Measurements from ENCODE around the gene AHSP.
"Not testable (repeated sequence)": the region's sequence is repeated elsewhere in the genome, so short reads cannot be mapped to it uniquely, and the experiment has no call there.

The AHSP gene

GRCh38 chr16:31517800-31518402, 9.8 kb upstream of the AHSP start:
- no peaks in the 10 kb centered on the region for H3K36me3 ChIP-seq (ENCODE audit: control insufficient read depth, insufficient read depth, low read length)
- H3K27ac ChIP-seq (ENCODE audit: low read depth, low read length), result no peak overlapping the region
- H3K27me3 ChIP-seq (ENCODE audit: control insufficient read depth, insufficient read depth, low read length), result no peaks in the 10 kb centered on the region
- peaks cover 8% of the 10 kb centered on the region; the same call in 1 of the 2 replicates for H3K4me1 ChIP-seq (ENCODE audit: control insufficient read depth, insufficient read depth, low read length)
- H3K9ac ChIP-seq (ENCODE audit: low read depth, low read length), result no peak overlapping the region
- H3K9me3 ChIP-seq (ENCODE audit: control insufficient read depth, insufficient read depth, low read length), result peaks cover 4% of the 10 kb centered on the region; the same call in 1 of the 2 replicates
- H3K4me3 ChIP-seq (ENCODE audit: low read depth, low read length), result no peak overlapping the region

- Histone ChIP-seq H3K9ac (ENCODE audit: low read depth, low read length) (no peak overlapping the region), H3K36me3 (ENCODE audit: control insufficient read depth, insufficient read depth, low read length) (no peaks in the 10 kb centered on the region), H3K4me3 (ENCODE audit: low read depth, low read length) (no peak overlapping the region), H3K9me3 (ENCODE audit: control insufficient read depth, insufficient read depth, low read length) (peaks cover 4% of the 10 kb centered on the region; the same call in 1 of the 2 replicates), H3K4me1 (ENCODE audit: control insufficient read depth, insufficient read depth, low read length) (peaks cover 8% of the 10 kb centered on the region; the same call in 1 of the 2 replicates), H3K27me3 (ENCODE audit: control insufficient read depth, insufficient read depth, low read length) (no peaks in the 10 kb centered on the region), H3K27ac (ENCODE audit: low read depth, low read length) (no peak overlapping the region)
Measured at GRCh38 chr16:31519759-31520431, 7.8 kb upstream of the AHSP start.

- Histone ChIP-seq H3K4me1 (ENCODE audit: control insufficient read depth, insufficient read depth, low read length) (peaks cover 6% of the 10 kb centered on the region; the same call in 1 of the 2 replicates), H3K36me3 (ENCODE audit: control insufficient read depth, insufficient read depth, low read length) (no peaks in the 10 kb centered on the region), H3K27ac (ENCODE audit: low read depth, low read length) (no peak overlapping the region), H3K9me3 (ENCODE audit: control insufficient read depth, insufficient read depth, low read length) (peaks cover 1% of the 10 kb centered on the region; the same call in 1 of the 2 replicates), H3K4me3 (ENCODE audit: low read depth, low read length) (no peak overlapping the region), H3K27me3 (ENCODE audit: control insufficient read depth, insufficient read depth, low read length) (no peaks in the 10 kb centered on the region), H3K9ac (ENCODE audit: low read depth, low read length) (no peak overlapping the region)
Measured at GRCh38 chr16:31521368-31521767, 6.3 kb upstream of the AHSP start.

- no peaks in the 10 kb centered on the region for H3K36me3 ChIP-seq (ENCODE audit: control insufficient read depth, insufficient read depth, low read length)
- H3K9me3 ChIP-seq (ENCODE audit: control insufficient read depth, insufficient read depth, low read length), result no peaks in the 10 kb centered on the region
- no peak overlapping the region for H3K9ac ChIP-seq (ENCODE audit: low read depth, low read length)
- H3K4me1 ChIP-seq (ENCODE audit: control insufficient read depth, insufficient read depth, low read length), result peaks cover 5% of the 10 kb centered on the region; the same call in 1 of the 2 replicates
- no peak overlapping the region for H3K4me3 ChIP-seq (ENCODE audit: low read depth, low read length)
- no peak overlapping the region for H3K27ac ChIP-seq (ENCODE audit: low read depth, low read length)
- H3K27me3 ChIP-seq (ENCODE audit: control insufficient read depth, insufficient read depth, low read length), result no peaks in the 10 kb centered on the region
Measured at GRCh38 chr16:31522071-31522470, 5.6 kb upstream of the AHSP start.

GRCh38 chr16:31523768-31524167, 3.9 kb upstream of the AHSP start:
- H3K27me3 ChIP-seq (ENCODE audit: control insufficient read depth, insufficient read depth, low read length), result peaks cover 14% of the 10 kb centered on the region

GRCh38 chr16:31525113-31525512, 2.6 kb upstream of the AHSP start:
- peaks cover 21% of the 10 kb centered on the region for H3K4me1 ChIP-seq (ENCODE audit: control insufficient read depth, insufficient read depth, low read length)
- H3K9me3 ChIP-seq (ENCODE audit: control insufficient read depth, insufficient read depth, low read length), result no peaks in the 10 kb centered on the region
- H3K27ac ChIP-seq (ENCODE audit: low read depth, low read length), result no peak overlapping the region
- H3K9ac ChIP-seq (ENCODE audit: low read depth, low read length), result no peak overlapping the region
- H3K4me3 ChIP-seq (ENCODE audit: low read depth, low read length), result no peak overlapping the region
- H3K27me3 ChIP-seq (ENCODE audit: control insufficient read depth, insufficient read depth, low read length), result peaks cover 25% of the 10 kb centered on the region
- H3K36me3 ChIP-seq (ENCODE audit: control insufficient read depth, insufficient read depth, low read length), result no peaks in the 10 kb centered on the region

More at GRCh38 chr16:31523768-31524167, 3.9 kb upstream of the AHSP start:
- not testable (repeated sequence) for H3K27ac ChIP-seq (ENCODE audit: low read depth, low read length); H3K36me3 ChIP-seq (ENCODE audit: control insufficient read depth, insufficient read depth, low read length); H3K9ac ChIP-seq (ENCODE audit: low read depth, low read length); H3K9me3 ChIP-seq (ENCODE audit: control insufficient read depth, insufficient read depth, low read length); H3K4me3 ChIP-seq (ENCODE audit: low read depth, low read length)
- peaks cover 20% of the 10 kb centered on the region for H3K4me1 ChIP-seq (ENCODE audit: control insufficient read depth, insufficient read depth, low read length)

- H3K9me3 ChIP-seq (ENCODE audit: control insufficient read depth, insufficient read depth, low read length), result no peaks in the 10 kb centered on the region
- peaks cover 35% of the 10 kb centered on the region for H3K27me3 ChIP-seq (ENCODE audit: control insufficient read depth, insufficient read depth, low read length)
- peak overlapping the region; percentile 61 for H3K4me3 ChIP-seq (ENCODE audit: low read depth, low read length)
- H3K36me3 ChIP-seq (ENCODE audit: control insufficient read depth, insufficient read depth, low read length), result no peaks in the 10 kb centered on the region
- peaks cover 24% of the 10 kb centered on the region for H3K4me1 ChIP-seq (ENCODE audit: control insufficient read depth, insufficient read depth, low read length)
- no peak overlapping the region for H3K9ac ChIP-seq (ENCODE audit: low read depth, low read length)
- H3K27ac ChIP-seq (ENCODE audit: low read depth, low read length), result no peak overlapping the region
Measured at GRCh38 chr16:31528523-31529107, 915 bp downstream of the AHSP start.

GRCh38 chr16:31529108-31529936, 1.6 kb downstream of the AHSP start:
- Histone ChIP-seq H3K9ac (ENCODE audit: low read depth, low read length) (no peak overlapping the region), H3K27ac (ENCODE audit: low read depth, low read length) (no peak overlapping the region), H3K36me3 (ENCODE audit: control insufficient read depth, insufficient read depth, low read length) (no peaks in the 10 kb centered on the region), H3K4me1 (ENCODE audit: control insufficient read depth, insufficient read depth, low read length) (peaks cover 24% of the 10 kb centered on the region), H3K27me3 (ENCODE audit: control insufficient read depth, insufficient read depth, low read length) (peaks cover 35% of the 10 kb centered on the region), H3K4me3 (ENCODE audit: low read depth, low read length) (peak overlapping the region; percentile 61), H3K9me3 (ENCODE audit: control insufficient read depth, insufficient read depth, low read length) (no peaks in the 10 kb centered on the region)

GRCh38 chr16:31529937-31530312, 2.2 kb downstream of the AHSP start:
- H3K27me3 ChIP-seq (ENCODE audit: control insufficient read depth, insufficient read depth, low read length), result peaks cover 35% of the 10 kb centered on the region
- no peak overlapping the region for H3K9ac ChIP-seq (ENCODE audit: low read depth, low read length)

GRCh38 chr16:31530405-31530804, 2.7 kb downstream of the AHSP start:
- H3K27me3 ChIP-seq (ENCODE audit: control insufficient read depth, insufficient read depth, low read length), result peaks cover 35% of the 10 kb centered on the region
- no peaks in the 10 kb centered on the region for H3K9me3 ChIP-seq (ENCODE audit: control insufficient read depth, insufficient read depth, low read length)
- H3K36me3 ChIP-seq (ENCODE audit: control insufficient read depth, insufficient read depth, low read length), result no peaks in the 10 kb centered on the region
- no peak overlapping the region for H3K9ac ChIP-seq (ENCODE audit: low read depth, low read length)
- peaks cover 24% of the 10 kb centered on the region for H3K4me1 ChIP-seq (ENCODE audit: control insufficient read depth, insufficient read depth, low read length)
- H3K27ac ChIP-seq (ENCODE audit: low read depth, low read length), result no peak overlapping the region
- peak overlapping the region; percentile 58 for H3K4me3 ChIP-seq (ENCODE audit: low read depth, low read length)

More at GRCh38 chr16:31529937-31530312, 2.2 kb downstream of the AHSP start:
- H3K27ac ChIP-seq (ENCODE audit: low read depth, low read length), result no peak overlapping the region
- peak overlapping the region; percentile 58 for H3K4me3 ChIP-seq (ENCODE audit: low read depth, low read length)
- H3K36me3 ChIP-seq (ENCODE audit: control insufficient read depth, insufficient read depth, low read length), result no peaks in the 10 kb centered on the region
- H3K4me1 ChIP-seq (ENCODE audit: control insufficient read depth, insufficient read depth, low read length), result peaks cover 24% of the 10 kb centered on the region
- H3K9me3 ChIP-seq (ENCODE audit: control insufficient read depth, insufficient read depth, low read length), result no peaks in the 10 kb centered on the region
